ENCODE results near the gene PDGFD. TPM values are rescaled to one million over a fixed set of nuclear protein-coding genes. Genes with fewer than 3 reads are reported as not detected.

PDGFD gene
- polyA plus RNA-seq, 1 donor (not counting 4 experiments of a cell fraction or from before 2014, with no cell fraction given) = 0.28 TPM

DNA sequence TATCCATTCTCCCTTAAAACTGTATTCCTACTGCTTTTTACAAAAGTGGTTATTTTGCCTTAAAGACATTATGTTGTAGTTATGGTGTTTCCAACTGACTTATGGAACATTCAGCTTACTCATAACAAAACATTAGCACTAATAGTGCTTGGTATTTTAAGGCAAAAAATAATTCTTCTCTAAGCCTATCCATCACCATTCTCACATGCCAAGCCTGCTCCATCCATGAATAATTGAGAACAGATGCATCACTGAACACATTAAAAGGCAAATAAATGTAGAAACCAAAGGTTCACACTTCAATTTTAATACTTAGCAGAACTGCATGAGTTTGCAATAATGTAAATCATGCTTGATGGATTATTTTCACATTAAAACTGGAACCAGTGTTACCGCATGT is 169.9 kb downstream of the PDGFD start:
- H3K4me1 ChIP-seq (ENCODE audit: control insufficient read depth, extremely low read depth, insufficient read depth, low read length) = no peaks in the 10 kb centered on the region
- no peaks in the 10 kb centered on the region for H3K36me3 ChIP-seq (ENCODE audit: control insufficient read depth in 2 of 2, extremely low read depth in 1 of 2, insufficient read depth in 2 of 2, low read length in 2 of 2)
- no peaks in the 10 kb centered on the region for H3K9me3 ChIP-seq (ENCODE audit: control insufficient read depth, low read depth, low read length)
- no peak overlapping the region for H3K4me2 ChIP-seq (ENCODE audit: control insufficient read depth, extremely low read depth, insufficient read depth, low read depth, low read length)
- dilution Hi-C loops (cut with MboI; ENCODE audit: extremely low pct_ligation_motif_present, low sequenced_read_pairs) = no loop called here
- no peak overlapping the region for H3K27ac ChIP-seq (ENCODE audit: control insufficient read depth, insufficient read depth, low read length)
- TF ChIP-seq, protein P1, sequence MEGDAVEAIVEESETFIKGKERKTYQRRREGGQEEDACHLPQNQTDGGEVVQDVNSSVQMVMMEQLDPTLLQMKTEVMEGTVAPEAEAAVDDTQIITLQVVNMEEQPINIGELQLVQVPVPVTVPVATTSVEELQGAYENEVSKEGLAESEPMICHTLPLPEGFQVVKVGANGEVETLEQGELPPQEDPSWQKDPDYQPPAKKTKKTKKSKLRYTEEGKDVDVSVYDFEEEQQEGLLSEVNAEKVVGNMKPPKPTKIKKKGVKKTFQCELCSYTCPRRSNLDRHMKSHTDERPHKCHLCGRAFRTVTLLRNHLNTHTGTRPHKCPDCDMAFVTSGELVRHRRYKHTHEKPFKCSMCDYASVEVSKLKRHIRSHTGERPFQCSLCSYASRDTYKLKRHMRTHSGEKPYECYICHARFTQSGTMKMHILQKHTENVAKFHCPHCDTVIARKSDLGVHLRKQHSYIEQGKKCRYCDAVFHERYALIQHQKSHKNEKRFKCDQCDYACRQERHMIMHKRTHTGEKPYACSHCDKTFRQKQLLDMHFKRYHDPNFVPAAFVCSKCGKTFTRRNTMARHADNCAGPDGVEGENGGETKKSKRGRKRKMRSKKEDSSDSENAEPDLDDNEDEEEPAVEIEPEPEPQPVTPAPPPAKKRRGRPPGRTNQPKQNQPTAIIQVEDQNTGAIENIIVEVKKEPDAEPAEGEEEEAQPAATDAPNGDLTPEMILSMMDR (optimal IDR thresholded peaks at IDR 0.05 in 1 of 3, IDR thresholded peaks at IDR 0.05 in 1 of 3, conservative IDR thresholded peaks at IDR 0.05 in 1 of 3; ENCODE audit: extremely low read depth in 1 of 3, insufficient read depth in 2 of 3, low read length in 3 of 3) = no peak
- TF ChIP-seq EZH2 (IDR thresholded peaks at IDR 0.05; ENCODE audit: low read length) = no peak
- H3K9ac ChIP-seq (ENCODE audit: control insufficient read depth, extremely low read depth, insufficient read depth, low read length) = no peak overlapping the region
- no peaks in the 10 kb centered on the region for H4K20me1 ChIP-seq (ENCODE audit: control insufficient read depth, extremely low read depth, insufficient read depth, low read length)
- no peak overlapping the region for H2AFZ ChIP-seq (ENCODE audit: control insufficient read depth, low read length)
- H3K4me3 ChIP-seq (ENCODE audit: control insufficient read depth in 2 of 3, extremely low read depth in 1 of 3, insufficient read depth in 2 of 3, low read depth in 1 of 3, low read length in 3 of 3) = no peak overlapping the region
- no peaks in the 10 kb centered on the region for H3K27me3 ChIP-seq (ENCODE audit: control insufficient read depth, extremely low read depth, insufficient read depth, low read length)
- no peaks in the 10 kb centered on the region for H3K9me1 ChIP-seq (ENCODE audit: control insufficient read depth, extremely low read depth, insufficient read depth, low read length)
- no peaks in the 10 kb centered on the region for H3K79me2 ChIP-seq (ENCODE audit: control insufficient read depth, insufficient read depth, low read length)
- FAIRE-seq = no peak
- DNase-seq (ENCODE audit: low read depth, low spot score) = no peak

DNA sequence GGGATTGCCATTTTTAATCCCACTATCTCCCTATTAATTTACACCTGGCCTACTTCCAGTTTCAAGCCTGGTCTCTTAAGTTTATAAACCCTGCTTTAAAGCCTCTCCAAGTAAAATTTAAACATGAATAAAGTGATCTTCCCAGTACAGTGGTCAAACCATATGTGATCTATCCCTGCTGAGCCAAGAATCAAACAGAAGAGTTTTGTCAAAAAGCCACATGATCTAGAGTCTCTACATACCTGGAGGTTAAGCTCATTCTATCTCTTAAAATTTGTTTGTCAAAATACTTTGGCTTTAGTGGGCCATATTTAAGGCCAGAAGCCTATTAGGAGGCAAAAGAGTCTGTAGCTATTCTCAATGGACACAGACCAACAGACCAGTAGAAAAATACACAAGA is 170.4 kb downstream of the PDGFD start:
- Histone ChIP-seq H4K20me1 (ENCODE audit: control insufficient read depth, extremely low read depth, insufficient read depth, low read length) (no peaks in the 10 kb centered on the region), H3K9me1 (ENCODE audit: control insufficient read depth, extremely low read depth, insufficient read depth, low read length) (no peaks in the 10 kb centered on the region), H3K36me3 (ENCODE audit: control insufficient read depth in 2 of 2, extremely low read depth in 1 of 2, insufficient read depth in 2 of 2, low read length in 2 of 2) (no peaks in the 10 kb centered on the region), H3K4me3 (ENCODE audit: control insufficient read depth in 2 of 3, extremely low read depth in 1 of 3, insufficient read depth in 2 of 3, low read depth in 1 of 3, low read length in 3 of 3) (no peak overlapping the region), H3K4me1 (ENCODE audit: control insufficient read depth, extremely low read depth, insufficient read depth, low read length) (no peaks in the 10 kb centered on the region), H3K27me3 (ENCODE audit: control insufficient read depth, extremely low read depth, insufficient read depth, low read length) (no peaks in the 10 kb centered on the region), H2AFZ (ENCODE audit: control insufficient read depth, low read length) (no peak overlapping the region), H3K9me3 (ENCODE audit: control insufficient read depth, low read depth, low read length) (no peaks in the 10 kb centered on the region), H3K27ac (ENCODE audit: control insufficient read depth, insufficient read depth, low read length) (no peak overlapping the region), H3K9ac (ENCODE audit: control insufficient read depth, extremely low read depth, insufficient read depth, low read length) (no peak overlapping the region), H3K4me2 (ENCODE audit: control insufficient read depth, extremely low read depth, insufficient read depth, low read depth, low read length) (no peak overlapping the region), H3K79me2 (ENCODE audit: control insufficient read depth, insufficient read depth, low read length) (no peaks in the 10 kb centered on the region)
- DNase-seq (ENCODE audit: low read depth, low spot score) = no peak
- FAIRE-seq = no peak
- dilution Hi-C loops (cut with MboI; ENCODE audit: extremely low pct_ligation_motif_present, low sequenced_read_pairs) = no loop called here
- no peak for TF ChIP-seq EZH2 (IDR thresholded peaks at IDR 0.05; ENCODE audit: low read length)
- TF ChIP-seq, protein P1 (optimal IDR thresholded peaks at IDR 0.05 in 1 of 3, IDR thresholded peaks at IDR 0.05 in 1 of 3, conservative IDR thresholded peaks at IDR 0.05 in 1 of 3; ENCODE audit: extremely low read depth in 1 of 3, insufficient read depth in 2 of 3, low read length in 3 of 3) = no peak
